Gastroesophageal sphincter (tissue), 3 donors: ENCODE data around the gene S100A9.

ENCODE experiments used
- CTCF ChIP-seq, 4 experiments: fragments of 200-600 bp in 2 of 4; fragments of 450-650 bp in 2 of 4; sonication (generic) in 1 of 4; IDR thresholded peaks; one replicate each; pipeline ENCODE4 v1.5.1; 2017 to 2019; ENCODE audit warnings: antibody characterized with exemption in 4 of 4, mild to moderate bottlenecking in 2 of 4, moderate library complexity in 2 of 4
- EP300 ChIP-seq: sonication (generic); formaldehyde crosslinking; IDR thresholded peaks from one replicate; pipeline ENCODE4 v1.6.1; 2017; ENCODE audit warnings: antibody characterized with exemption, mild to moderate bottlenecking
- POLR2A ChIP-seq, 2 donors: fragments of 450-650 bp; IDR thresholded peaks; one replicate each; pipeline ENCODE4 v1.6.1; 2017; ENCODE audit warnings: antibody characterized with exemption in 2 of 2, mild to moderate bottlenecking in 2 of 2, moderate library complexity in 1 of 2
- POLR2AphosphoS5 ChIP-seq: sonication (generic); formaldehyde crosslinking; IDR thresholded peaks from one replicate; pipeline ENCODE4 v1.6.1; 2017; ENCODE audit warnings: antibody characterized with exemption

DNA sequence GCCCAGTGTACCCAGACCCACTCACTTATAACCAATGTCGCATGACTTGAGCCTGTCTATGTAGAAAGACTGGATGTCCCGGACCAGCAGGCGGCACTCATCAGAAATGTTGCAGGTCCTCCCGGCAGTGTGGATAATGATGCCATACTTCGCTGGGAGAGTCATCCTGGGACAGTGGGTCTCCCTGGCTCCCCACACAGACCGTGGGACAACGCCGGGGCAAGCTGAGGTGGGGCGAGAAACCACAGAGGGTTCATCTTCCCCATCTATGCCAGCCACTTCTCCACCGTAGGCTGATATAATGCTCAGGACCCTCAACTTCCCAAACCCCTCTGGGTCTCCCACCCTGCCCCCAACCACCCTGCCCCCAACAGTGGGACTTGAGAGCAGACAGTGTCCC lies 17.3 kb upstream of the S100A9 start:
- TF ChIP-seq CTCF (IDR thresholded peaks at IDR 0.05) = no peak
- no peak for TF ChIP-seq POLR2AphosphoS5
- no peak for TF ChIP-seq POLR2A (IDR thresholded peaks at IDR 0.05)
- no peak for TF ChIP-seq EP300
